B cell (primary cell): Measurements from ENCODE around the gene KIF1A. TPM values are rescaled to one million over a fixed set of nuclear protein-coding genes. Genes with fewer than 3 reads are reported as not detected.

Source experiments
- ATAC-seq: fragments of 200-7000 bp; cut with Tn5 transposase; one replicate; pipeline ENCODE4 v1.10.0; 2021; ENCODE audit warnings: low read depth, mild to moderate bottlenecking, moderate number of reproducible peaks, moderate library complexity
- CTCF ChIA-PET: fragments of 350-600 bp; sonication (Branson Sonifier 250); formaldehyde crosslinking; loops from one replicate; lab custom pipeline; 2021; ENCODE audit warnings: antibody characterized with exemption, inconsistent platforms; lab: Charles Lee
- POLR2A ChIA-PET: fragments of 350-600 bp; sonication (Branson Sonifier 250); formaldehyde crosslinking; loops from one replicate; lab custom pipeline; 2021; ENCODE audit warnings: antibody characterized with exemption; lab: Charles Lee
- DNase-seq: peaks from one replicate; pipeline ENCODE4 v3.0.0; 2013
- H2AFZ ChIP-seq: 2 replicates; pipeline ENCODE4 v1.6.1; 2012; ENCODE audit warnings: mild to moderate bottlenecking, low read depth, low read length; ENCODE audit not compliant: insufficient read depth, poor library complexity, severe bottlenecking
- H3K27ac ChIP-seq, 2 donors: 1 replicate in 1 of 2; 2 replicates in 1 of 2; pipeline ENCODE4 v1.5.1; 2012 to 2013; ENCODE audit warnings: low read length in 2 of 2, mild to moderate bottlenecking in 2 of 2, moderate library complexity in 1 of 2
- H3K27me3 ChIP-seq, 4 experiments: fragments of 200-600 bp in 1 of 4; sonication (generic) in 1 of 4; replicated peaks in 1 of 4; 1 replicate in 2 of 4; 2 replicates in 2 of 4; pipeline versions ENCODE4 v1.6.1 to v1.7.0; 2013 to 2016; ENCODE audit warnings: low read length in 3 of 4, mild to moderate bottlenecking in 2 of 4, mixed read lengths in 1 of 4, moderate library complexity in 1 of 4; ENCODE audit not compliant: insufficient read depth in 4 of 4, control insufficient read depth in 3 of 4; ENCODE audit errors: control extremely low read depth in 1 of 4
- H3K36me3 ChIP-seq, 2 experiments: replicated peaks in 1 of 2; 1 replicate in 1 of 2; 2 replicates in 1 of 2; pipeline versions ENCODE4 v1.6.1 to v1.7.1; 2013; ENCODE audit warnings: low read length in 1 of 2; ENCODE audit not compliant: insufficient read depth in 2 of 2, control insufficient read depth in 1 of 2; ENCODE audit errors: control extremely low read depth in 1 of 2, extremely low read depth in 1 of 2
- H3K4me1 ChIP-seq, 2 donors: fragments of 200-600 bp in 1 of 2; sonication (generic) in 1 of 2; 1 replicate in 1 of 2; 2 replicates in 1 of 2; pipeline versions ENCODE4 v1.5.1 to v1.6.1; 2013 to 2017; ENCODE audit warnings: low read length in 2 of 2; ENCODE audit not compliant: control insufficient read depth in 2 of 2, insufficient read depth in 2 of 2
- H3K4me2 ChIP-seq: replicated peaks from 2 replicates; pipeline ENCODE3; 2012; ENCODE audit warnings: mild to moderate bottlenecking, low read depth, low read length; ENCODE audit not compliant: poor library complexity, severe bottlenecking
- H3K4me3 ChIP-seq, 5 experiments: fragments of 200-600 bp in 1 of 5; sonication (generic) in 1 of 5; 1 replicate in 3 of 5; 2 replicates in 2 of 5; pipeline versions ENCODE4 v1.5.1 to v1.7.0; 2011 to 2016; ENCODE audit warnings: low read length in 4 of 5, mild to moderate bottlenecking in 4 of 5, low read depth in 2 of 5, control low read depth in 1 of 5, moderate library complexity in 1 of 5; ENCODE audit not compliant: insufficient read depth in 1 of 5; ENCODE audit errors: control extremely low read depth in 1 of 5, extremely low read depth in 1 of 5
- H3K79me2 ChIP-seq: fragments of 200-600 bp; sonication (generic); one replicate; pipeline ENCODE4 v1.6.0; 2016; ENCODE audit warnings: low read length; ENCODE audit not compliant: control insufficient read depth, insufficient read depth
- H3K9ac ChIP-seq: fragments of 200-600 bp; sonication (generic); 2 replicates; pipeline ENCODE4 v1.6.1; 2017; ENCODE audit warnings: mild to moderate bottlenecking, low read length, moderate library complexity
- H3K9me3 ChIP-seq, 3 donors: one replicate each; pipeline versions ENCODE4 v1.6.1 to v1.7.1; 2013; ENCODE audit warnings: low read length in 2 of 3; ENCODE audit not compliant: control insufficient read depth in 2 of 3, insufficient read depth in 1 of 3; ENCODE audit errors: control extremely low read depth in 1 of 3
- H4K20me1 ChIP-seq: 2 replicates; pipeline ENCODE4 v1.6.0; 2012; ENCODE audit warnings: mild to moderate bottlenecking, low read length; ENCODE audit not compliant: insufficient read depth, control insufficient read depth, poor library complexity, severe bottlenecking
- H3K27ac Mint-ChIP-seq: one replicate; pipeline ENCODE4 v1.8.0; 2021; ENCODE audit warnings: mixed read lengths
- H3K27me3 Mint-ChIP-seq: one replicate; pipeline ENCODE4 v1.8.0; 2021; ENCODE audit warnings: mixed read lengths
- H3K4me1 Mint-ChIP-seq: one replicate; pipeline ENCODE4 v1.8.0; 2021; ENCODE audit warnings: mixed read lengths
- H3K4me3 Mint-ChIP-seq: one replicate; pipeline ENCODE4 v1.8.0; 2021; ENCODE audit warnings: mixed read lengths
- H3K9me3 Mint-ChIP-seq: one replicate; pipeline ENCODE4 v1.8.0; 2022; ENCODE audit warnings: mixed read lengths; ENCODE audit not compliant: insufficient read depth
- CTCF ChIP-seq: fragments of 200-600 bp; IDR thresholded peaks from one replicate; pipeline ENCODE4 v1.8.0; 2022; ENCODE audit warnings: antibody characterized with exemption, mild to moderate bottlenecking
- EZH2 ChIP-seq: IDR thresholded peaks from 2 replicates; pipeline ENCODE4 v1.6.1; 2012; ENCODE audit warnings: borderline replicate concordance, low read depth, mild to moderate bottlenecking, moderate library complexity, low read length; ENCODE audit not compliant: insufficient read depth, poor library complexity, severe bottlenecking
- WGBS: methylation state at CpG from one replicate; pipeline ENCODE4 v1.1.5; 2013; ENCODE audit warnings: missing lambda C conversion rate; ENCODE audit not compliant: insufficient coverage; 5-methylcytosine and 5-hydroxymethylcytosine counted together
- intact Hi-C: fragments of 100-400 bp; cut with micrococcal nuclease; formaldehyde crosslinking; loops from one replicate; pipeline ENCODE4 v1.10.0; 2022
- polyA plus RNA-seq: library from polyadenylated mRNA; depleted of rRNA; stranded (reverse); fragments of >200 nt; gene quantifications from 2 replicates; pipeline ENCODE4 v1.2.3, GENCODE V29; 2012
- total RNA-seq, 2 donors: library from RNA; stranded (reverse); fragments of 120-200 nt in 1 of 2; gene quantifications; 1 replicate in 1 of 2; 2 replicates in 1 of 2; pipeline versions ENCODE4 v1.2.3 to v1.2.4, GENCODE V29; 2013 to 2022

KIF1A gene
- total and polyA plus RNA-seq, 2 donors (not counting 1 experiment from before 2014, with no cell fraction given), result not detected

- H3K9ac ChIP-seq, result no peak overlapping the region
- no peak overlapping the region for H2AFZ ChIP-seq
- Mint-ChIP-seq H3K27ac (no peak overlapping the region), H3K4me3 (no peak overlapping the region), H3K27me3 (no peaks in the 10 kb centered on the region), H3K4me1 (no peaks in the 10 kb centered on the region), H3K9me3 (no peaks in the 10 kb centered on the region)
- TF ChIP-seq EZH2 (no peak), CTCF (no peak)
- no peaks in the 10 kb centered on the region for H3K79me2 ChIP-seq
- no peaks in the 10 kb centered on the region for H3K36me3 ChIP-seq
- DNase-seq (no peak), ATAC-seq (no peak)
- POLR2A ChIA-PET, result no interaction called here
- H3K4me3 ChIP-seq, result no peak overlapping the region
- H3K27ac ChIP-seq, result no peak overlapping the region
- no peaks in the 10 kb centered on the region for H3K4me1 ChIP-seq
- 90% methylated on average over 5 of the region's 5 CpGs for WGBS
- H3K27me3 ChIP-seq, result no peaks in the 10 kb centered on the region
- CTCF ChIA-PET, result no interaction called here
- intact Hi-C loops, result no loop called here
- H3K4me2 ChIP-seq, result no peak overlapping the region
- H4K20me1 ChIP-seq, result no peaks in the 10 kb centered on the region
- H3K9me3 ChIP-seq, result no peaks in the 10 kb centered on the region
These were observed 55.4 kb downstream of the KIF1A start for GRCh38 chr2:240764605-240765004.

DNA sequence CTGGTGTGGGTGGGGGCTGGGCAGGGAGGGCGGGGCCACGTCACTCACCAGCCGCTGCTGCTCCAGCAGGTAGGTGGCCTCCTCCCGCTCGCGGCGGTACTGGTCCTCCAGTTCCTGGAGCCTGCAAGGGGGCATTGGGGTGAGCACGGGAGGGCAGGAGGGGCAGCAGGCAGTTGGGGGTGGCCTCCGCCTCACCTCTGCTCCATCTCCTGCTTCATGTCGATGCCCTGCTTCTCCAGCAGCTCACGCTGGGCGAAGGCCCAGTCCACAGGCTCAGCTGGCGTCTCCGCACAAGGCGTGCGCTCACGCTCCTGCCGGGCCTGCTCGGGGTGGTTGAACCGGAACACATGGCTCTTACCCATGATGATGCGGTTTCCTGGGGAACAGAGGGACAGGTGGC is 57.0 kb downstream of the KIF1A start:
- Histone ChIP-seq H2AFZ (no peak overlapping the region), H3K79me2 (no peaks in the 10 kb centered on the region), H3K4me3 (no peak overlapping the region), H3K9ac (no peak overlapping the region), H3K4me2 (no peak overlapping the region), H3K36me3 (no peaks in the 10 kb centered on the region), H4K20me1 (no peaks in the 10 kb centered on the region), H3K27me3 (no peaks in the 10 kb centered on the region), H3K4me1 (no peaks in the 10 kb centered on the region), H3K27ac (no peak overlapping the region), H3K9me3 (no peaks in the 10 kb centered on the region)
- ChIA-PET CTCF (no interaction called here), POLR2A (no interaction called here)
- 88% methylated on average over 20 of the region's 21 CpGs for WGBS
- no peaks in the 10 kb centered on the region for H3K9me3 Mint-ChIP-seq
- intact Hi-C loops, result no loop called here
- TF ChIP-seq EZH2, result no peak
- no peak for TF ChIP-seq CTCF
- H3K27me3 Mint-ChIP-seq, result no peaks in the 10 kb centered on the region
- peaks cover 3% of the 10 kb centered on the region for H3K4me1 Mint-ChIP-seq
- no peak for ATAC-seq
- no peak for DNase-seq
- H3K4me3 Mint-ChIP-seq, result no peak overlapping the region
- H3K27ac Mint-ChIP-seq, result no peak overlapping the region
